IPS-18c (cell line): ENCODE measurements around the gene LAMB3.

Experiments used
- H3K4me3 ChIP-seq: 2 replicates; pipeline ENCODE4 v1.7.0; 2013; ENCODE audit warnings: low read depth, mild to moderate bottlenecking, low read length, moderate library complexity; ENCODE audit not compliant: insufficient read depth
- H3K9me3 ChIP-seq: one replicate; pipeline ENCODE4 v1.6.1; 2013; ENCODE audit warnings: mild to moderate bottlenecking, low read length, moderate library complexity; ENCODE audit not compliant: control insufficient read depth, insufficient read depth

Gene LAMB3

DNA sequence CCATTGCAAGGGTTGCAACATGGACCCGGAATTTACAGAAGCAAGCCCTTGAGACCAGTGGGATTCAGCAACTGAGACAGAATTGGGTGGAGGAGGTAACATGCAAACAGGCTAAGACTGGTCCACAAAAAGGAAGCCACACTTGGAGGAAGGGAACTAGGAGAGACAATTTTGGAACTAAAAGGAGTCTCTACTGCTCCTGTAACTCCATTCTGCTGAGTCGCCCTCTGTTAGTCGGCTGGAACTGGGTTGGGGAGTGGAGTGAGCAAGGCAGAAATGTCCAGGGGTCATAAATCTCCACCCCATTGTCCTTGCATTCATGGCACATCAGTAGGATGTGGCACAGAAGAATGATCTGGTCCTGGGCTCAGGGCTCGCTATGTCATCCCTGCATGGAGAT, 5.1 kb downstream of the LAMB3 start:
- H3K4me3 ChIP-seq = no peak overlapping the region

DNA sequence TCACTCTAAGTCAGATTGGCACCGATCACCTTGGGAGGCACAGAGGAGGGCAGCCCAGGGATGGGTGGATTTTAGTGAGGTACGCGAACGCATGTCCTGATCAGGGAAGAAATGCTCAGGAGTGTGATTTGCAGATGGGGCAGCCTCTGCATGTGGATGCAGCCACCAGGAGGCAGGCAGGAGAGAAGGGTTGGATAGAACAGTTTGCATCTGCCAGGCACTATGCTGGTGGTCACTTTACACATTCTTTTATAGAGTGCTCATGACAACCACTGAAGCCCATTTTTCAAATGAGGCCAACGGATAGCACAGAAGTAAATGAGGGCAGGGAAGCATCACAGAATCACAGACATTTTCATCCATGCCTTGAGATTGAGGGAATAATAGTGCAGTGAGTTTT, 5.7 kb downstream of the LAMB3 start:
- no peak overlapping the region for H3K4me3 ChIP-seq
- H3K9me3 ChIP-seq = no peaks in the 10 kb centered on the region

More for the DNA sequence above, 5.1 kb downstream of the LAMB3 start:
- H3K9me3 ChIP-seq = no peaks in the 10 kb centered on the region

DNA sequence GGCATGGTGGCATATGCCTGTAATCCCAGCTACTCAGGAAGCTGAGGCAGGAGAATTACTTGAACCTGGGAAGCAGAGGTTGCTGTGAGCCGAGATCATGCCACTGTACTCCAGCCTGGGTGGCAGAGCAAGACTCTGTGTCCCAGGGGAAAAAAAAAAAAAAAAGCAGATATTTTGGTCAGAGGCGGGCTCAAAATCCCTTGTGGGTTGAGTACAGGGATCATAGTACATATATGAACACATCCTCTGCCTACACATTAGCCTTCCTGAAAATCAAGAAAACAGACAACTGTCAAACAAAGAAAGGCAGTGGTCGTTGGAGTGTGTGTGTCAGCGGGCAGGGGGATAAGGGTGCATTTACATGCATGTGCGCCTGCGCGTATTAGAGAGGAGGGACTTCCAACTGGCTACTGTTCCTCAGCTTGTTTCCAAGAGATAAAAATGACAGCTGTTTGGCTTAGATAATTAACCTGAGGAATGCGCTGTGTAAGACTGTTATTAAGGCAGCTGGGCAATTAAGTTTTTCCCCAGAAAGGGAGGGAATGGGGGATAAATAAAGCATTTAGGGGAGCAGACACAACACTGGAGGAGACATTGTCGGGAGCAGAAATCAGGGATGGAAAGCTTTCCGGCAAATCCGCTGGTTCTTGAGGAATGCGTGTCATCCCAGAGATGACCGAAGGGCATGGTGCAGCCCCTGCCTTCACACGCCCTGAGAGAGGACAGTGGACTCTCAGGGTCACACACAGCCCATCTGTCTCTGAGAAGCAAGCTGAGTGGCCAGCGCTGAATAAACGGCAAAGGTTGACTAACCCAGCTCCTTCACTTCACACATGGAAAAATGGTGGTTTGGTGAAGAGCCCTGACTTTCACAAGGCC, 6.4 kb downstream of the LAMB3 start:
- Histone ChIP-seq H3K9me3 (no peaks in the 10 kb centered on the region), H3K4me3 (no peak overlapping the region)

DNA sequence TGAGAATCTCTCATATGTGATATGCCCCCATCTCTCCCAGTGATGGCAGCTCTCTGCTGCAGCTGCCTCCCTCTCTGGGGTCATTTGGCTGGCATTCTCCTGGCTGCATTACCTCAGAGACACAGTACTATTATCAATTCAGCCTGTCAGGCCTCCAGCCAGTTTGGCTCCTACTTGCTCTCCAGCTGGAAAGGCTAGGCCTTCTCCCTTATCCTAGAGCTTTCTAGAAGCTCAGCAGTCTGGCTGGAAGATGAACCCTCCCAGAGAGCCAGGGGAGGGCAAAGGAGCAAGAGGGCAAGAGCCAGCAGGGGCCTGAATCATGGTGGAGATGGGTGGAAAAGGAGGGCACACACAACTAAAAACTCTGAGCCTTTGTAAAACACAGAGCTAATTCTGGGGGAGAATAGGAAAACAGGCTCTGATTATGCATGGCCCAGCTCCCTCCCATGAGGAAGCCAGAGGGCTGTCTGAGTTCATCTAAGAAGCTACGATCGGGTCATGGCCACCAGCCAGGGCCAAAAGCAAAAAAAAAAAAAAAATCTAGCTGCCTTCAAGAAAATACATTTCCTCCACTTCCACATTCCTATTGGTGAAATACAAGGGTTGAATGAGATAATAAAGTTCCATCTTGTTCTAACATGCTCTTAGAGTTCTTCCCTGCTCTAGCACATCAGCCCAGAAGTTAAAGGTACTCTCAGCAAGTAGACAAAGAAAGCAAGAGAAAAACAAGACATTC, 8.8 kb downstream of the LAMB3 start:
- H3K9me3 ChIP-seq = no peaks in the 10 kb centered on the region
- H3K4me3 ChIP-seq = no peak overlapping the region

DNA sequence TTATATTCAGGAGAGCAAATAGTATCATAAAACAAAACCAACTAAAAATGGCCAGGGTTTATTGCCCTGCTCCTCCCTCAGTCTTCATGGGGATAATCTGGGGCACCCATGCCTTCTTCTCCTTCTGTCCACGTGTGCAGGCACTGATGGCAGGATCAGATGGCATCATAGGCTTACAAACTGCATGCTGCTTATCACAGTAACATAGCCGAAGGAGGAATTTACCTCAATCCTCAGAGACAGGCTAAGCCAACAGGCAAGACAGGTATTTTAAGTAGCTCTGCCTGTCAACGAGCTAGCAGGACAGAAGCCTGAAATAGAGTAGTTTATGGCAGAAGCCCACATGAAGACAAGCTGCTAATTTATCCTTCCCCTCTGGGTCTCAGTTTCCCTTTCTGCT, 9.4 kb downstream of the LAMB3 start:
- no peak overlapping the region for H3K4me3 ChIP-seq
- no peaks in the 10 kb centered on the region for H3K9me3 ChIP-seq

DNA sequence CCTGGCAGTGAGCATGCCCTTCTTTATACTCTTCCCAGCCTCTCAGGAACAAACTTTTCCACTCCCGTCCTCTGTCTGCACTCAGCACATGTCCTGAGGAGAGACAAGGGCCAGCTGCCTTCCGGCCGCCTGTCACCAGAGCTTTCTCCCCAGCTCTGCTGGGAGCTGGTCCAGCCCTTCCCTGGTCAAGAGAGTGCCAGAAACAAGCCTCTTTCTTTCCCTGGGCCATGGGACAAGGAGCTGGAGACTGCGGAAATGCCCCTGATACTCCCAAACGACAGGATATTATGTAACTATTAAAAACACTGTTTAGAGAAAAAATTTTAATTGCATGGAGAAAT, 10.4 kb downstream of the LAMB3 start:
- Histone ChIP-seq H3K4me3 (no peak overlapping the region), H3K9me3 (no peaks in the 10 kb centered on the region)

DNA sequence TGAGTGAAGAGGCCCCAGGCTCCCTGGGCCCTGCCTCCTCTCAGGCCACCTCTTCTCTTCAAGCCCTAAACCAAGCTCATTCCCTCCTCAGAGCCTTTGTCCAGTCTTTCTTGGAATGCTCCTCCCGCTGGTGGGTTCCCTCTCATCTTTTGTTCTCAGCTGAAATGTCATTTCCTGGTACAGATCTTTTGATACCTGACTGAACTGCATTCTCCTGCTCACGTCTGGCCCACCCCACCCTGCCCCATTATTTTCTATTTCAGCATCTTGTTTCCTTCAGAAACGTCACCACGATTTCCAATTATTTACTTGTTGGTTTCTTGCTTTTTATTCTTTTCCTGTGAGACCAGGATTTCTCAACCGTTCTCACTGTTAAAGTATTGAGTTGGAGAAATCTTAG, 16.4 kb downstream of the LAMB3 start:
- no peaks in the 10 kb centered on the region for H3K9me3 ChIP-seq
- H3K4me3 ChIP-seq = no peak overlapping the region

DNA sequence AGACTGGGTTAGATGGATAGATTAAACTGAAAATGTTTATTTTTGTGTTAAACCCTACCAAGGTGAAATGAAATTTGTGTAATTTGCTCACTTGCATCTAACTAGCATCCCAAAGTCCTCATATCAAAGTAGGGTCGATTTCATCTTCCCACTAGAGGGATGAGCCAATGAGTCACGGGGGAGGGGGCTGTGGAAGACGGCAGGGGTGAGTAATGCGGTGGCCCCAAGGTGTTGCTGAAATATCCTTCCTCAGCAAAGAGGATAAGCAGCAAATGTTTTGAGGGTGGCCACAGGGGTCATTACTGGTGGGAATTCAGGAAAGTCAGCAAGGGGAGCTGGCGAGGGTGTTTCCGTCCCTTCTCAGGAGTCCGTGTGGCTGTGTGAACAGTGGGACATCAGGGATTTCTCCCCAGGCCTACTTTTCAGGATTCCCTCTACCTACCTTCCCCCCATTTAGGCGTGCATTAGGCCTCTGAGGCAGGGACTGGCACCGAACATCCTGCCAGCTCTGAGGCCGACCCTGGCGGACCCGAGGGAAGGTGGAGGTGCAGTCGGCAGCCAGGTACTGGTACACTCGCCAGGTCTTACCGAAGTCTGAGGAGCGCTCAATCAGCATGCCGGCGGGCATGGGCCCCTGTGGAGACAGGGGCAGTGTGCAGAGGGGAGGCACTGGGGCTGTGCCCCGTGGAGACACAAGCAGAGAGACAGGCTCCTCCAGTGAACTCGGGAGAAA, 18.1 kb downstream of the LAMB3 start:
- Histone ChIP-seq H3K9me3 (no peaks in the 10 kb centered on the region), H3K4me3 (no peak overlapping the region)

DNA sequence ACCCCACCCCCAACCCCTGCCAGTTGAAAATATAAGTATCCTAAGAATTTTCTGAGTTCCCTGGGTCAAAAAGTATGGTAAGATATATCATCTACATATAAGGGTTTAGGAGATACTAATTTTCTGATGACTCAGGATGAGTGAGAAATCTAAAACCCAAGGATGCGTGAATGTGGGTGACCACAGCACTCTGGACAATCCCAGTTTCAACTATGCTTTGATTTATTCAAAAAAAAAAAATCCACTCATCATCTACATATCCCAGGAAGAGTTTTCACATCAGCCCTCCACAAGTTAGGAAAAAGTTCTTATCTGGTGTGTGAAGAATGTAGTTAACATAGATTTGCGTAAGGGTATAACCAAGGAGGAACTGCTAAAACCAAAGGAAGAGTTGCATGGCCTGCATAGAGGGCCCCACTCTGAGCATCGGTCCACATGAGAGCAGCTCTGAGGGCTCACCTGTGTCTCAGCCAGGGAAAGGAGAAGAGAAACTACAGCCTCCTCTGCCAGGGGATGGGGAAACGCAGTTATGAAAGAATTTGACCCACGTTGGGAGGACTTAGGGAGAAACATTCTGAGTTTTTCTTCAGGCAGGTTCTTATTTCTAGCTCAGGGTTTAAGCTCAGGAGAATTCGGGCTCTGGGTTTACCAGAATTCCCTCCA, 18.8 kb downstream of the LAMB3 start:
- Histone ChIP-seq H3K4me3 (no peak overlapping the region), H3K9me3 (no peaks in the 10 kb centered on the region)

DNA sequence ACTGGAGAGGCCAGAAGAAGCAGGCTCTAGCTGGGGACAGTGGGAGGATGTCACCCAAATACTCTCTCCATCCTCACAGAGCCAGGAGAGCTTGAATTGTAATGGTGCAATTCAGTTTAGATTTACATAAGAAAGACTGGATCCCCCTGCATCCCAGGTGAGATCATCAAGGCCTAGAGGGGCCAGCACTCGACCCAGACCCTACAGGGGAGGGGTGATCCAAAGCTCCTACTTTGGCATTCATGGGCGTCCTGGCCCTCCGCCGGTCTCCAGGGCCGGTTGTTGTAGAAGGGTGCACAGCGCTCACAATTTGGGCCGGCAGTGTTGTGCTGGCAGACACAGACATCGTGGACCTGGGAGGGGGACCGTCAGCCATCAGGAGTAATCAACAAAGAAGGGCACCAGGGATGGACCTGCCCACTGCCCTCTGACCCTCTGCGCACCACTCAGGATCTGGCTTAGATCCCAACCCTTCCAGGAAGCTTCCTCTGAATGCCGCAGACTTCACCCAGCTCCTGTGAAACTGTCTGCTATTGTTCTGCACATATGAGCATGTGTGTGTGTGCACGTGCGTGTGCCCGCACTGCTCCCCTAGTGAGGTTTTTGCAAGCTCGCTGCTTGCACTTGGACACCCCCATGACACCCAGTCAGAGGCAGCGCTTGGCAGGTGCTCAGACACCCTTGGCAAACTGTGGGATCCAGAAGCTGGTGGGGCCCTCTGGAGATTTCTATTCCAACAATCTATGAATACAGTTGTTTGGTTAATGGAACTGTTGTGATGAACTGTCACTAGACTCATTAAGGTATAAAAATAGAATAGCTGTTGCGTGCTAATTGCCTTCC, 21.6 kb downstream of the LAMB3 start:
- Histone ChIP-seq H3K4me3 (no peak overlapping the region; the same call in 1 of the 2 replicates), H3K9me3 (no peaks in the 10 kb centered on the region)

DNA sequence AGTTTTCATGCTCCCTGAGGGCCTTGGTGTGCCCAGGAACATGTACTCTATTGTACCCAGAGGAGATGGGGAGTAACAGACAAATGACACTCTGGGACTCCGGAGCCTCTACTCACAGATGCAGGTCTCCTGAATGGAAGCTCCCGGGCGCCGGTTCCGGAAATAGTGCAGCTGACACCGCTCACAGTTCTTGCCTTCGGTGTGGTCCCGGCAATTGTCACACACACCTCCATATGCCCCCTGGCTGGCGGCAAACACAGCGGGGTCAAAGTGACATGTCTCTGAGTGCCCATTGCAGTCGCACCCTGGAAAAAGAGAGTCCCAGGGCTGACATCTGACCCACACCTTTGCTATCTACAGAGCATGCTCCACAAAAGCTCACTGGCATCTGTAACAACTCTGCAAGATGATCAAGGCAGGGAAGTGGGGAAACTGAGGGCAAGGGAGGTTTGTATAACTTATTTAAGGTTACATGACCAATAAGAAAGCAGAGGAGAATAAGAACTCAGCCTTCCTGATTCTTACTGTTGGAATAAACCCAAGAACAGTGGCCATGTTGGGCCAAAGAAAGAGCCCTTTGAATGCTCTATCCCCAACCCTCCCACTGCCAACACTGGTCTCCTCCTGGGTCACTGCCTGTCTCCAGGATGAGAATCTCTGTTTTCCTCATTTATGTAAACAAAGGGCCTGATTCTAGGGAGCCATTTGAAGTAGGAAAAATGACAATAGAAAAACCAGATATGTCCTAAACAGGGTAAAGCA, 22.4 kb downstream of the LAMB3 start:
- no peaks in the 10 kb centered on the region for H3K9me3 ChIP-seq

DNA sequence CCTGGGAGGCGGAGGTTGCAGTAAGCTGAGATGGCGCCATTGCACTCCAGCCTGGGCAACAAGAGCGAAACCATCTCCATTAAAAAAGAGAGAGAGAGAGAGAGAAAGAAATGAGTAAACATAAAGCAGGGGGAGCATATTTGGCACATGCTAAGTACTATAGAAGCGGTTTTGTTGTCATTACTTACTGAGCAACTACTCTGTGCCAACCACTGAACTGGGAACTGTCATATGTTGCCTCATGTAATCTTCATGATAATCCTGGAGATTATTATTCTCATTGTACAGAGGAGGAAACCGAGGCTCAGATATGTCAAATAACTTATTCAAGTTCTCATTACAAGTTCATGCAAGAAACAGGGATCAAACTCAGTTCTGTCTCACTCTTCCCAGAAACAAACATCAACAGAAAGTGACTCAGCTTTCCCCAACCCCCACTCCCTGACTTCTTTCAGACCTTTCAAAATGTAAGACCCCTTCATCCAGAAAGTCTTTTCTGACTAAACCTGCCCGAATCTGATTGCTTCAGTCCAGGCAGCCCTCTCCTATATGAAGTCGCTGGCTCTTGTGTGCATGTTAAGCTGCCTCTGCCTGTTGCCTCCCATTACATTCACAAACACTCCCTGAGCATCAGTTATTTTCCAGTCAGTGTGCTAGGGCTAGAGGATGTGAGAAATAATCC, 23.5 kb downstream of the LAMB3 start:
- Histone ChIP-seq H3K9me3 (no peaks in the 10 kb centered on the region), H3K4me3 (no peak overlapping the region)

More for the DNA sequence above, 22.4 kb downstream of the LAMB3 start:
- H3K4me3 ChIP-seq = no peak overlapping the region

DNA sequence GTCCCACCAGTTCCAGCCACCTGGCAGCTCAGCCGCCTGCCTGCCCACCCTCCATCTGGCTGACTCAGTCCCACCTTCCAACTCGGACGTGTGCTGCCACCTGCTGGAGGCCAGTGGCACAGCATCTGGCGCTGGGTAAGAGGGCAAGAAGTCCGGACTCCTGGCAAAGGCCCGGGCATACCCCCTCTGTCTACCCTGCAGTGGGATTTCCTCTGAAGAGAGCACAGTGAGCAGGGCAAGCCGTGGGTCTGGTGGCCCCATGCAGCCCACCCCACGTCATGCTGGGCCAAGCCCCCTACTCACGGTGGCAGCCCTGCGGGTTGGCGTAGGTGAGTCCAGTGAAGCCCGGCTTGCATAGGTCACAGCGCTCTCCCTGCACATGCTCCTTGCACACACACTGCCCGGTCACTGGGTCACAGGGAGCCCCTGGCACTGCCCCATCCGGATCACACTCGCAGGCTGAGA, 24.5 kb downstream of the LAMB3 start:
- Histone ChIP-seq H3K4me3 (no peak overlapping the region), H3K9me3 (no peaks in the 10 kb centered on the region)

DNA sequence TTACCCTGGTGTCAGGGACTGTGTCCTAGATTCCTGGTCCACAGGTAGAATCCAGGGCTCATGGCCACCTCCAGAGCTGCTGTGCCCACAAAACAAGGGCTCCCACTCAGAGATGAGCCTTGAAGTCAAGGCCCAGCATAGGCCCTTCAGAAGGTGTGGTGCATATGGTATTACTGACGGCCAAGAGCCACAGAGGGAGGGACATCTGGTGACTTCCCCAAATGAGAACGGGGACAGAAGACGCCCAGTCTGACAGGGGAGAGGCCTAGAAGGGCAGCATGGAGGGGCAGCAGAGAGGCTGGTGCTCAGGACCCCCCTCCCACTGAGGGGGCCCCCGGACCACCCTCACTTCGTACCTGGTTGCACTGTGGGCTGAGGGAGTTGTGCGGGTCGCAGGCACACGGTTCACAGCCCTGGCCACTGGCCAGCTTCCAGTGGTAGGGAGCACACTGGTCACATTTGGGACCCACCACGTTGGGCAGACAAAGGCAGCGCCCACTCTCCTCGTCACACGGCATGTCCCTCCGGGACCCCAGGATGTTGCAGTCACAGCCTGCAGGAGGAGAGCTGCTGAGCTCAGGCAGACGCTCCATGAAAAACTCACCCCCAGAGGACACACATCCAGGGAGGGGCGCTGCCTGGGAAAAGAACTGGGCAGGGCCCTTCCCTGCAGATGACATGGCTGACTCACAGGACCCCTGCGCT, 25.0 kb downstream of the LAMB3 start:
- Histone ChIP-seq H3K4me3 (no peak overlapping the region), H3K9me3 (no peaks in the 10 kb centered on the region)
